ENCODE results near the gene CMTR1. TPM values are rescaled to one million over a fixed set of nuclear protein-coding genes. Genes with fewer than 3 reads are reported as not detected.

The CMTR1 gene
- total RNA-seq, 1 experiment from 2014 or later, result 34.8 TPM

DNA sequence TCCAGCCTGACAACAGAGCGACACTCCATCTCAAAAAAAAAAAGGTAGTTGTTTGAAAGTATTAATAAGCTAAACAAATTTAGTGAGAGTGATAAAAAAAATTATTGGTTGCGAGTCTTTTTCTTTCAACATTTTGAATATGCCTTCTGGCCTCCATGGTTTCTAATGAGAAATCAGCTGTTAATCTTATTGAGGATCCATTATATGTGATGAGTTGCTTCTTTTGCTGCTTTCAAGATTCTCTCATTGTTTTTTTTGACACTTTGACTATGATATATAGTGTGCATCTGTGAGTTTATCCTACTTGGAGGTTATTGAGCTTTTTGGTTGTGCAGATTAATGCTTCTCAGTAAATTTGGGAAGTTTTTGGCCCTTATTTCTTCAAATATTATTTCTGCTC lies 15.6 kb upstream of the CMTR1 start:
- no peak overlapping the region for H3K27ac Mint-ChIP-seq
- no peaks in the 10 kb centered on the region for H3K4me1 ChIP-seq (ENCODE audit: insufficient read depth, low read length)
- H3K4me1 Mint-ChIP-seq, result no peaks in the 10 kb centered on the region

More for the DNA sequence above, 15.6 kb upstream of the CMTR1 start:
- no peak overlapping the region for H4K5ac ChIP-seq (ENCODE audit: insufficient read length, low read depth, low read length)
- Mint-ChIP-seq H3K36me3 (ENCODE audit: insufficient read depth in 1 of 3, low read depth in 3 of 3) (no peaks in the 10 kb centered on the region), H3K27me3 (ENCODE audit: low read depth) (no peaks in the 10 kb centered on the region; the same call in none of the 2 replicates), H3K9me3 (no peaks in the 10 kb centered on the region), H3K4me3 (no peak overlapping the region)
- no peak overlapping the region for H2BK12ac ChIP-seq (ENCODE audit: insufficient read length, low read depth, low read length)
- no peaks in the 10 kb centered on the region for H3K27me3 ChIP-seq (ENCODE audit: insufficient read depth, low read length)
- H2BK20ac ChIP-seq (ENCODE audit: low read depth, low read length, poor library complexity, severe bottlenecking), result no peak overlapping the region
- no peak for TF ChIP-seq CTCF (conservative IDR thresholded peaks at IDR 0.05)
- H3K4me2 ChIP-seq (ENCODE audit: insufficient read depth, insufficient read length, low read length), result no peak overlapping the region
- H4K91ac ChIP-seq (ENCODE audit: insufficient read length, low read depth, low read length), result no peak overlapping the region
- no peak overlapping the region for H3T11ph ChIP-seq (ENCODE audit: low read length)
- no peak overlapping the region for H2AFZ ChIP-seq (ENCODE audit: low read length)
- H3K9ac ChIP-seq (ENCODE audit: extremely low read depth, insufficient read length, low read length), result no peak overlapping the region
- no peak overlapping the region for H3K56ac ChIP-seq (ENCODE audit: insufficient read length, low read depth, low read length)
- no CpG with 5 or more reads among the region's 2 CpGs for WGBS (ENCODE audit: extremely low coverage, insufficient read length, low lambda C conversion rate)
- H3K14ac ChIP-seq (ENCODE audit: insufficient read depth, low read length), result no peak overlapping the region
- H3K23ac ChIP-seq (ENCODE audit: insufficient read length, low read depth, low read length), result no peak overlapping the region
- H4K20me1 ChIP-seq (ENCODE audit: control insufficient read depth, insufficient read depth, insufficient read length), result no peaks in the 10 kb centered on the region
- H3K4ac ChIP-seq (ENCODE audit: low read depth, low read length), result no peak overlapping the region
- no peak overlapping the region for H2AK5ac ChIP-seq (ENCODE audit: insufficient read length, low read length)
- no peak overlapping the region for H2BK15ac ChIP-seq (ENCODE audit: low read depth, low read length)
- H4K8ac ChIP-seq (replicated peaks; ENCODE audit: insufficient read length, low read depth, low read length), result no peak overlapping the region
- H3K27ac ChIP-seq (ENCODE audit: insufficient read length, low read depth, low read length), result no peak overlapping the region
- H3K23me2 ChIP-seq (ENCODE audit: insufficient read length, low read depth, low read length, poor library complexity, severe bottlenecking), result no peaks in the 10 kb centered on the region
- no peak overlapping the region for H2BK120ac ChIP-seq (ENCODE audit: low read depth, low read length, poor library complexity, severe bottlenecking)
- H3K9me3 ChIP-seq (ENCODE audit: control insufficient read depth, low read depth, low read length), result no peaks in the 10 kb centered on the region
- no peaks in the 10 kb centered on the region for H3K79me1 ChIP-seq (ENCODE audit: insufficient read depth, low read depth, low read length, poor library complexity, severe bottlenecking)
- no peak for DNase-seq
- no peak overlapping the region for H2BK5ac ChIP-seq (ENCODE audit: insufficient read length, low read length)
- no peak overlapping the region for H3K18ac ChIP-seq (ENCODE audit: insufficient read length, low read depth, low read length)
- H3K79me2 ChIP-seq (ENCODE audit: insufficient read depth, low read length), result no peaks in the 10 kb centered on the region

Data from H9 (cell line).